RWPE2 (cell line): ENCODE results near the gene ZNF683.
A peak's percentile ranks its signal among the peaks of the same experiment; 100 is the strongest.

Experiments used
- ATAC-seq: fragments of 200-7000 bp; cut with Tn5 transposase; 3 replicates; pipeline ENCODE4 v1.9.1; 2021; ENCODE audit warnings: low read depth
- DNase-seq: peaks from one replicate; pipeline ENCODE4 v3.0.0-alpha.2; 2020; ENCODE audit warnings: low spot score
- H3K27ac ChIP-seq: fragments of 450-650 bp; 2 replicates; pipeline ENCODE4 v1.5.1; 2017; ENCODE audit warnings: mild to moderate bottlenecking; ENCODE audit not compliant: poor library complexity, severe bottlenecking
- H3K27me3 ChIP-seq: fragments of 250-450 bp; sonication (Bioruptor Pico); 2 replicates; pipeline ENCODE4 v1.5.1; 2021; ENCODE audit warnings: mild to moderate bottlenecking, moderate library complexity; ENCODE audit not compliant: insufficient read depth, poor library complexity, severe bottlenecking
- H3K36me3 ChIP-seq: fragments of 250-450 bp; sonication (Bioruptor Pico); 2 replicates; pipeline ENCODE4 v1.5.1; 2020; ENCODE audit warnings: low read depth, mild to moderate bottlenecking, moderate library complexity
- H3K4me1 ChIP-seq: fragments of 250-450 bp; sonication (Bioruptor Pico); 2 replicates; pipeline ENCODE4 v1.5.1; 2021; ENCODE audit warnings: mild to moderate bottlenecking, moderate library complexity; ENCODE audit not compliant: insufficient read depth, poor library complexity, severe bottlenecking
- H3K4me3 ChIP-seq: fragments of 250-450 bp; sonication (Bioruptor Pico); 2 replicates; pipeline ENCODE4 v1.5.1; 2021; ENCODE audit warnings: mild to moderate bottlenecking, moderate library complexity; ENCODE audit not compliant: severe bottlenecking
- H3K9me3 ChIP-seq: fragments of 250-450 bp; sonication (Bioruptor Pico); 2 replicates; pipeline ENCODE4 v1.5.1; 2021; ENCODE audit warnings: mild to moderate bottlenecking, moderate library complexity; ENCODE audit not compliant: severe bottlenecking
- CTCF ChIP-seq: fragments of 450-650 bp; IDR thresholded peaks from one replicate; pipeline ENCODE4 v1.5.1; 2017; ENCODE audit warnings: mild to moderate bottlenecking, moderate library complexity; ENCODE audit not compliant: poor library complexity, severe bottlenecking

The ZNF683 gene

GRCh38 chr1:26408604-26409003, 36.1 kb upstream of the ZNF683 start:
- no peaks in the 10 kb centered on the region for H3K9me3 ChIP-seq
- ATAC-seq (peak; percentile 68), DNase-seq (no peak)
- H3K4me3 ChIP-seq = no peak overlapping the region
- H3K27me3 ChIP-seq = peaks cover 46% of the 10 kb centered on the region
- H3K4me1 ChIP-seq = peaks cover 15% of the 10 kb centered on the region
- no peak overlapping the region for H3K27ac ChIP-seq
- TF ChIP-seq CTCF = no peak
- no peaks in the 10 kb centered on the region for H3K36me3 ChIP-seq

DNA sequence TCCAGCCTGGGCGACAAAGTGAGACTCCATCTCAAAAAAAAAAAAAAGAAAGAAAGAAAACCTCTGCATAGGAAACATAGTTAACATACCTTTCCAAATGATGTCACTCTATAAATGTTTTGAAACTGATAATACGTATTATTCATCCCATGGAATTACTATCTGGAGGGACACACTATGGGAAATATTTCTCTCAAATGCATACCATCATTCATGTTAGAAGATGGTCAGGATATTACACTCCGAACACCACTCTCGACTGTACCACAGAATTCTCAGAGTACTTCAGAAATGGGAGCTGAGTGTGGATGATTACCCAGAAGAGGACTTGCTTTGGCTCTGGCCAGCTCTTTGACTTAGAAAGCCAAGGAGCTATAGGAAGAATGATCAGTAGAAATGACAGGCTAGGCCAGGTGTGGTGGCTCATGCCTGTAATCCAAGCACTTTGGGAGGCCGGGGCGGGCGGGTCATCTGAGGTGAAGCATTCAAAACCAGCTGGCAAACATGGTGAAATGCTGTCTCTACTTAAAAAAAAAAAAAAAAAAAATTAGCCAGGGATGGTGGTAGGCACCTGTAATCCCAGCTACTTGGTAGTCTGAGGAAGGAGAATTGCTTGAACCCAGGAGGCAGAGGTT, 32.8 kb upstream of the ZNF683 start:
- peaks cover 27% of the 10 kb centered on the region for H3K4me1 ChIP-seq

GRCh38 chr1:26404641-26405040, 32.1 kb upstream of the ZNF683 start:
- H3K27me3 ChIP-seq = peaks cover 13% of the 10 kb centered on the region
- H3K4me1 ChIP-seq = peaks cover 27% of the 10 kb centered on the region
- H3K4me3 ChIP-seq = no peak overlapping the region
- no peak for TF ChIP-seq CTCF
- ATAC-seq (peak; percentile 66), DNase-seq (no peak)
- H3K9me3 ChIP-seq = no peaks in the 10 kb centered on the region
- H3K27ac ChIP-seq = peak overlapping the region; percentile 43
- H3K36me3 ChIP-seq = no peaks in the 10 kb centered on the region

More for the DNA sequence above, 32.8 kb upstream of the ZNF683 start:
- DNase-seq (no peak), ATAC-seq (peak; percentile 59)
- no peak for TF ChIP-seq CTCF
- Histone ChIP-seq H3K4me3 (no peak overlapping the region), H3K27me3 (peaks cover 16% of the 10 kb centered on the region), H3K27ac (peak overlapping the region; percentile 43), H3K36me3 (no peaks in the 10 kb centered on the region), H3K9me3 (no peaks in the 10 kb centered on the region)

- H3K36me3 ChIP-seq = no peaks in the 10 kb centered on the region
- peaks cover 3% of the 10 kb centered on the region for H3K27me3 ChIP-seq
- TF ChIP-seq CTCF = no peak
- ATAC-seq = no peak
- no peak for DNase-seq
- peaks cover 27% of the 10 kb centered on the region for H3K4me1 ChIP-seq
- no peak overlapping the region for H3K4me3 ChIP-seq
- H3K9me3 ChIP-seq = no peaks in the 10 kb centered on the region
- H3K27ac ChIP-seq = peak overlapping the region; percentile 43
Measured at GRCh38 chr1:26403656-26404055, 31.1 kb upstream of the ZNF683 start.

DNA sequence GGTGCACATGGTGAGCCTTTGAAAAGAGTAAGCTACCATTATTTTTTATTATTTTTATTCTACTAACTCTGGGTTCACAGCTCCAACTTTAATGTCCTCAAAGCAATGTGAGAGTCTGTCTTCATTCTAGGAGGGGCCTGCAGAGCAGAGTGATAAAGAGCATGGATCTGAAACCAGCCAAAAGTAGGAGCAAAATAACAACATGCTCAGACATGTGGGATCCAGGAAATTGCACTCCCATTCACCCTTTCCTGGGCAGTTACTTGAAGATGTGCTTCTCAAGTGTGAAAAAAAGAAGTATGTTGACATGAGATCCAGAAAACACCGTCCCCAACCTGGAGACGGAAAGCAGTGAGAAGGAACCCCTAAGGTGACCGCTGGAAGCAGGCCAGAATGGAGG, 29.3 kb upstream of the ZNF683 start:
- Histone ChIP-seq H3K4me3 (no peak overlapping the region), H3K9me3 (no peaks in the 10 kb centered on the region), H3K36me3 (no peaks in the 10 kb centered on the region), H3K27ac (peak overlapping the region; percentile 2), H3K4me1 (peaks cover 27% of the 10 kb centered on the region), H3K27me3 (no peaks in the 10 kb centered on the region)
- ATAC-seq = peak; percentile 56; the same call in 2 of the 3 replicates
- TF ChIP-seq CTCF = no peak
- DNase-seq = no peak
